GM10266 (cell line): ENCODE results near the gene DTX4.

Experiments
- DNase-seq: peaks from one replicate; pipeline ENCODE4 v3.0.0; 2012; ENCODE audit errors: extremely low spot score
- CTCF ChIP-seq: IDR thresholded peaks from 2 replicates; pipeline ENCODE4 v1.5.1; 2012; ENCODE audit warnings: mild to moderate bottlenecking, low read depth; ENCODE audit not compliant: control insufficient read depth, insufficient read depth; ENCODE audit errors: missing control alignments

DTX4 gene

GRCh38 chr11:59142530-59143507 is 29.1 kb upstream of the DTX4 start, which contains the start of gene FAM111A:
Gene FAM111A, plus strand, starts transcription at chr11:59142856. Its CDS starts 6,017 bp downstream, at chr11:59148873.
- peak; percentile 71 for TF ChIP-seq CTCF
- peak; percentile 84 for DNase-seq

- DNase-seq: no peak
- TF ChIP-seq CTCF: no peak
Observed at GRCh38 chr11:59144096-59144495, 27.8 kb upstream of the DTX4 start.

- peak; percentile 84 for DNase-seq
- TF ChIP-seq CTCF: peak; percentile 23
Observed at GRCh38 chr11:59144579-59145345, 27.2 kb upstream of the DTX4 start.

- no peak for TF ChIP-seq CTCF
- no peak for DNase-seq
Observed at GRCh38 chr11:59145534-59145933, 26.4 kb upstream of the DTX4 start.

GRCh38 chr11:59151761-59152160 is 20.2 kb upstream of the DTX4 start:
- TF ChIP-seq CTCF: no peak
- no peak for DNase-seq

GRCh38 chr11:59152312-59152951 is 19.5 kb upstream of the DTX4 start:
- TF ChIP-seq CTCF: no peak
- DNase-seq: peak; percentile 60
